Neutrophil (primary cell): Measurements from ENCODE around the gene ST14.
A peak's percentile ranks its signal among the peaks of the same experiment; 100 is the strongest.

ENCODE experiments used
- H3K27ac ChIP-seq: fragments of 200-600 bp; sonication (generic); 2 replicates; pipeline ENCODE4 v1.5.1; 2016; ENCODE audit warnings: mild to moderate bottlenecking, moderate library complexity
- H3K27me3 ChIP-seq: fragments of 200-600 bp; sonication (generic); 2 replicates; pipeline ENCODE4 v1.6.0; 2016; ENCODE audit warnings: mild to moderate bottlenecking
- H3K36me3 ChIP-seq: fragments of 200-600 bp; sonication (generic); 2 replicates; pipeline ENCODE4 v1.5.1; 2017
- H3K4me1 ChIP-seq, 2 experiments: fragments of 200-600 bp in 1 of 2; sonication (generic) in 1 of 2; 1 replicate in 1 of 2; 2 replicates in 1 of 2; pipeline versions ENCODE4 v1.5.1 to v1.6.1; 2013 to 2016; ENCODE audit warnings: low read depth in 1 of 2, low read length in 1 of 2, mild to moderate bottlenecking in 1 of 2, moderate library complexity in 1 of 2; ENCODE audit not compliant: control insufficient read depth in 1 of 2, insufficient read depth in 1 of 2
- H3K4me3 ChIP-seq, 2 experiments: fragments of 200-600 bp in 1 of 2; sonication (generic) in 1 of 2; 1 replicate in 1 of 2; 2 replicates in 1 of 2; pipeline ENCODE4 v1.5.1; 2013 to 2016; ENCODE audit warnings: low read depth in 1 of 2, low read length in 1 of 2, mild to moderate bottlenecking in 1 of 2, moderate library complexity in 1 of 2
- H3K9me3 ChIP-seq: fragments of 200-600 bp; sonication (generic); 2 replicates; pipeline ENCODE4 v1.5.1; 2016
- TF ChIP-seq, protein P1 (sequence below): fragments of 200-600 bp; sonication (generic); IDR thresholded peaks from 2 replicates; pipeline ENCODE4 v1.5.1; 2016; ENCODE audit warnings: antibody characterized with exemption

The ST14 gene

DNA sequence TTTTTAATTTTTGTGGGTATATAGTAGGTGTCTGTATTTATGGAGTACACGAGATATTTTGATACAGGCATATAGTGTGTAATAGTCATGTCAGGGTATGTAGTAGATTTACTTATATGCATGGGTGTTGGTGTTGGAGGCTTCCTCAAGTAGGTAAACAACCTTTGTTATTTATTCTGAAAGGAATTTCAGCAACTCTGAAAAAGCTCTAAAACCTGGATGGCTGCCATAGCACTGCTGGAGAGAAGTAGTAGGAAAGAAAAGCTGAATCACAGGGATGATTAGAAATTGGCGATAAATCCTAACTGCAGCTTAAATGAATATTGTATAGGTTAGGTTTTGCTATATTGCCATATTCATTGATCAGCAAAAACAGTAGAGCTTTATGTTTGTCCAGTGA is 44.4 kb upstream of the ST14 start:
- no peak overlapping the region for H3K27ac ChIP-seq
- no peaks in the 10 kb centered on the region for H3K27me3 ChIP-seq
- no peak overlapping the region for H3K4me3 ChIP-seq
- no peaks in the 10 kb centered on the region for H3K9me3 ChIP-seq
- peaks cover 33% of the 10 kb centered on the region for H3K36me3 ChIP-seq
- peaks cover 8 to 14% of the 10 kb centered on the region in 2 experiments for H3K4me1 ChIP-seq
- TF ChIP-seq, protein P1, sequence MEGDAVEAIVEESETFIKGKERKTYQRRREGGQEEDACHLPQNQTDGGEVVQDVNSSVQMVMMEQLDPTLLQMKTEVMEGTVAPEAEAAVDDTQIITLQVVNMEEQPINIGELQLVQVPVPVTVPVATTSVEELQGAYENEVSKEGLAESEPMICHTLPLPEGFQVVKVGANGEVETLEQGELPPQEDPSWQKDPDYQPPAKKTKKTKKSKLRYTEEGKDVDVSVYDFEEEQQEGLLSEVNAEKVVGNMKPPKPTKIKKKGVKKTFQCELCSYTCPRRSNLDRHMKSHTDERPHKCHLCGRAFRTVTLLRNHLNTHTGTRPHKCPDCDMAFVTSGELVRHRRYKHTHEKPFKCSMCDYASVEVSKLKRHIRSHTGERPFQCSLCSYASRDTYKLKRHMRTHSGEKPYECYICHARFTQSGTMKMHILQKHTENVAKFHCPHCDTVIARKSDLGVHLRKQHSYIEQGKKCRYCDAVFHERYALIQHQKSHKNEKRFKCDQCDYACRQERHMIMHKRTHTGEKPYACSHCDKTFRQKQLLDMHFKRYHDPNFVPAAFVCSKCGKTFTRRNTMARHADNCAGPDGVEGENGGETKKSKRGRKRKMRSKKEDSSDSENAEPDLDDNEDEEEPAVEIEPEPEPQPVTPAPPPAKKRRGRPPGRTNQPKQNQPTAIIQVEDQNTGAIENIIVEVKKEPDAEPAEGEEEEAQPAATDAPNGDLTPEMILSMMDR: no peak

DNA sequence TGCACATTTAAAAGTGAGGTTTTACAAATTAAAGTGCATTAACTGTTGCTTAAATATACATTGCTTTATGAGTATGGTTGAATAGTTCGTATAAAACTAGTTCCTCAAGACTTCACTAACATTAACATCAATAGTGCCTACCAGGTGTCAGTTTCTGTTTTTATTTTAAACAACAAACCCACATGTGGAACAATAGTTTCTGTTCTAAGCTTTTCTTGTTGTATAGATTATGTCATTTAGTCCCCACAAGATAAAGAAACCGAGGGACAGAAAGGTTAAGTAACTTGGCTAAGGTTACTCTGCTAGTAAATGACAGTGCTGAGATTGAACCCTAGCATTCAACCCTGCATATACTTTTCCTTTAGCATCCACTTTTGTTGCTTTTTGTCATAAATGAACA is 41.4 kb upstream of the ST14 start:
- Histone ChIP-seq H3K36me3 (peaks cover 15% of the 10 kb centered on the region), H3K27me3 (no peaks in the 10 kb centered on the region), H3K4me3 (no peak overlapping the region), H3K4me1 (peaks cover 35 to 41% of the 10 kb centered on the region in 2 experiments), H3K27ac (peak overlapping the region; percentile 57), H3K9me3 (no peaks in the 10 kb centered on the region)
- TF ChIP-seq, protein P1: no peak

DNA sequence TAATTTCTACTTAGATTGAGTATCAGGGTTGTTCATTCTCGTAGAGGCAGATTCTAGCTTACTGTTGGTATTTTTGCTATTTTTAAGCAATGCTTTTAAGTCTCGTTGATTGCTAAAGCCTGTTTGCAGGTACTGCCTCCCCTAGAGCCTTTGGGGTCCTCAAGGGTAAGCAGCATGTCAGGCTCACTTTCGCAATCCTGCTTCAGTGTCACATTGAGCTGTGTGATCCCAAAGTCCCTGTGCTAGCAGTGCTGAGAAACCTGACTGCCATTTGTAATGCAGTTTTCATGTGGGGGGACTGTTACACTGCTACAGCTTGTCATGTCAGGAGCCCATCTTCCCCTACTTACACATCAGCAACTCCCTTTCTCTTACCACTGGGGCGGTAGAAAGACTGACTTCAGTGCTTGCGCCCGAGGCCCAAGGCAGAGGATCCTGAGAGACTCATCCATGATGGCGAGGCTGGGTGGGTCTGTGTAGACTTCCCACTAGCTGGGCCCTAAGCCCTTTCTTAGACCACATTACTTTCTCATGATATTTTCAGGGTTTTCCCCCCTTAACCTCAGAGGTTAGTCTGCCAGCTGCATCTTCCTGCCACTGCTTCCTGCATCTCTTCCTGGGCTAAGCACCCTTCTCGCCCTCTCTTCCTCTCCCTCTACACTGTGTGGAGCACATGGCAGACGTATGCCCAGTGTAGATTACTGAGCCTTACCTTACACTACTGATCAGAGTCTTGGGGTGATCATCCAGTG is 40.8 kb upstream of the ST14 start:
- Histone ChIP-seq H3K4me1 (peaks cover 41 to 48% of the 10 kb centered on the region in 2 experiments), H3K36me3 (peaks cover 17% of the 10 kb centered on the region), H3K27ac (peak overlapping the region; percentile 57), H3K9me3 (no peaks in the 10 kb centered on the region), H3K27me3 (no peaks in the 10 kb centered on the region), H3K4me3 (no peak overlapping the region)
- TF ChIP-seq, protein P1: no peak

DNA sequence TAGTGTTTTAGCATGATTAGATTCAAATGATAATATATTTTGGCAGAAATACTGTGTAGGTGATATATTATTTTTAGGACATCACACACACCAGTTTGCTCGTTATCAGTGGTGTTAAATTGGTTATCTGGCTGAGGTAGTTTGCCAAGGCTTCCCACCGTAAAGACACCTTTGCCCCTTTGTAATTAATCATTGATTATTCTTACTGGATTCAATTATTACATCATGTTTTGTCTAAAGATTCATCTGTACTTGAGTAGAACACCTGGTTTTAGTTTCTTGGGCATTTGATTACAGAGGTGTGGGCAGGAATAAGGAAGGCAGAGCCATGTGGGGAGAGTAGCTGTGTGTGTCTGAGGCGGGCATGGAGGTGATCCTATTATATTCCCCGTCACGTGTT is 39.5 kb upstream of the ST14 start:
- Histone ChIP-seq H3K27ac (no peak overlapping the region), H3K9me3 (no peaks in the 10 kb centered on the region), H3K27me3 (no peaks in the 10 kb centered on the region), H3K4me1 (peaks cover 53 to 60% of the 10 kb centered on the region in 2 experiments), H3K36me3 (peaks cover 18% of the 10 kb centered on the region), H3K4me3 (no peak overlapping the region)
- TF ChIP-seq, protein P1: no peak

DNA sequence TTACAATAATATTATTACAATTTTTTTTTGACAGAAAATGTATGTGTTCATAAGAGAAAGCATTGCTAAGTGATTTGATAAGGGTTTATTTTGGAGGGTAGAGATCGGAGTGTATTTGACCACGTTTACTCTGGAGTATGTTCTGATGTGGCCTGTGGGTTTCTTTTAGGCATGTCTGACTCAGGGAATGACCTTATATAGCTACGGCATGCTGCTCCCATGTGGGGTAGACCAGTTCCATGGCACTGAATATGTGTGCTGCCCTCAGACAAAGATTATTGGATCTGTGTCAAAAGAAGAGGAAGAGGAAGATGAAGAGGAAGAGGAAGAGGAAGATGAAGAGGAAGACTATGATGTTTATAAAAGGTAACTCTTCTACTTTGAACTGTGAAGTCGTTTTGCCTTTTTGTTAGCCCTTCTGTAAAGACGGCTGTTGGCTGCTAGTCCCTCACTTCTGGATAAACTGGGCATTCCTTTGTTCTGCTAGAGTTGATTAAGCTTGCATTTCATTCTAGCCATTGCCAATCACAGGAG is 38.1 kb upstream of the ST14 start:
- H3K27ac ChIP-seq: peak overlapping the region; percentile 90
- H3K36me3 ChIP-seq: peaks cover 29% of the 10 kb centered on the region

More for the DNA sequence above, 38.1 kb upstream of the ST14 start:
- Histone ChIP-seq H3K27me3 (no peaks in the 10 kb centered on the region), H3K4me1 (peaks cover 62 to 70% of the 10 kb centered on the region in 2 experiments), H3K4me3 (peak overlapping the region in 1 of 2 experiments; percentile 9), H3K9me3 (no peaks in the 10 kb centered on the region)
- TF ChIP-seq, protein P1: no peak
